Cardiac fibroblast (primary cell): Measurements from ENCODE around the gene SRPK1.

Experiments
- DNase-seq, 2 donors: peaks; one replicate each; pipeline versions ENCODE4 v3.0.0 to v3.0.0-alpha.2; 2010; ENCODE audit warnings: low read depth in 2 of 2
- H3K4me3 ChIP-seq, 2 donors: replicated peaks in 1 of 2; 1 replicate in 1 of 2; 2 replicates in 1 of 2; pipeline ENCODE4 v1.5.1; 2011; ENCODE audit warnings: low read depth in 2 of 2, low read length in 2 of 2, mild to moderate bottlenecking in 2 of 2, moderate library complexity in 1 of 2
- TF ChIP-seq, protein P1 (sequence below): IDR thresholded peaks from one replicate; pipeline ENCODE4 v1.5.1; 2011; ENCODE audit warnings: low read depth, mild to moderate bottlenecking, low read length, inconsistent platforms

Gene SRPK1

DNA sequence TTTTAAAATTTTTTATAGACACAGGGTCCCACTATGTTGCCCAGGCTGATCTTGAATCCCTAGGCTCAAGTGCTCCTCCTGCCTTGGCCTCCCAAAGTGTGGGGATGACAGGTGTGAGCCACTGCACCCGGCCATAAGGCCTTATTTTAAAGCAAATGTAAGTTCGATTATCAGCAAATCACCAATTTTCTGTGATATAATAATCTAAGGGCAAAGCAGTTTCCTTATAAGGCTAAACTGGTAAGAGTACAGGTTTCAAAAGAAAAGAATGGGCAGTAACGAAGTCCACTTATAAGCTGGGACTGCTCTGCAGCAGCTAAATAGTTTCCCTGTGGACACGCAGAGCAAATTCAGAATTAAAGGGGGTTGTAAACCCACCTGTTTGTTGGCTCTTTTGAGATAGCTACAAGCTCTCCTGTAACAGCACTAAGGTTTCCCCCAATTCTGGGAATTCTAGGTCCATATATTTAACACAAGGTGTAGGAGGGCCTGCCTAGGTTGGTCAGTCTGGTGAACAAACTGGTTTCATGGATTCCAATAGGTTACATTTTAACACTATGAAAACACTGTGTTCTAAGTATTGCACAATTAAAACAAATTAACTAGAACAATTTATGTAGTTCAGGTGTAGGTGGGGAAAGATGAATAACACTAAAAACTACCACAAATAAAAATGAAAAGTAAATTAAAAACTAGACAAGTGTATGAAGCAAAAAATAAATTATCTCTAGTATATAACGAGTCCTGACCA, 89.5 kb downstream of the SRPK1 start:
- TF ChIP-seq, protein P1, sequence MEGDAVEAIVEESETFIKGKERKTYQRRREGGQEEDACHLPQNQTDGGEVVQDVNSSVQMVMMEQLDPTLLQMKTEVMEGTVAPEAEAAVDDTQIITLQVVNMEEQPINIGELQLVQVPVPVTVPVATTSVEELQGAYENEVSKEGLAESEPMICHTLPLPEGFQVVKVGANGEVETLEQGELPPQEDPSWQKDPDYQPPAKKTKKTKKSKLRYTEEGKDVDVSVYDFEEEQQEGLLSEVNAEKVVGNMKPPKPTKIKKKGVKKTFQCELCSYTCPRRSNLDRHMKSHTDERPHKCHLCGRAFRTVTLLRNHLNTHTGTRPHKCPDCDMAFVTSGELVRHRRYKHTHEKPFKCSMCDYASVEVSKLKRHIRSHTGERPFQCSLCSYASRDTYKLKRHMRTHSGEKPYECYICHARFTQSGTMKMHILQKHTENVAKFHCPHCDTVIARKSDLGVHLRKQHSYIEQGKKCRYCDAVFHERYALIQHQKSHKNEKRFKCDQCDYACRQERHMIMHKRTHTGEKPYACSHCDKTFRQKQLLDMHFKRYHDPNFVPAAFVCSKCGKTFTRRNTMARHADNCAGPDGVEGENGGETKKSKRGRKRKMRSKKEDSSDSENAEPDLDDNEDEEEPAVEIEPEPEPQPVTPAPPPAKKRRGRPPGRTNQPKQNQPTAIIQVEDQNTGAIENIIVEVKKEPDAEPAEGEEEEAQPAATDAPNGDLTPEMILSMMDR = no peak
- DNase-seq = no peak
- no peak overlapping the region for H3K4me3 ChIP-seq

DNA sequence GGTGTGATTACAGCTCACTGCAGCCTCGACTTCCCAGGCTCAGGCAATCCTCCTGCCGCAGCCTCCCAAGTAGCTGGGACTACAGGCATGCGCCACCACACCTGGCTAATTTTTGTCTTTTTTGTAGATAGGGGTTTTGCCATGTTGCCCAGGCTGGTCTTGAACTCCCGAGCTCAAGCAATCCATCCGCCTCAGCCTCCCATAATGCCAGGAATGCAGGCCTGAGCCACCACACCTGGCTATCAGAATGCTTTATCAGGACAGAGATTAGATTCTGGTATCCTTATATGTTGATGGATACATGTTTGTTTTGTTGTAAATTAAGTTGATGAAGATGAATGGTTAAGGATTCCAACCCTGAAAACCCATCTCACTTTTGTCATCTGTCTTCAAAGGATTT, 91.6 kb downstream of the SRPK1 start:
- H3K4me3 ChIP-seq = no peak overlapping the region
- no peak for DNase-seq
- TF ChIP-seq, protein P1 = no peak

DNA sequence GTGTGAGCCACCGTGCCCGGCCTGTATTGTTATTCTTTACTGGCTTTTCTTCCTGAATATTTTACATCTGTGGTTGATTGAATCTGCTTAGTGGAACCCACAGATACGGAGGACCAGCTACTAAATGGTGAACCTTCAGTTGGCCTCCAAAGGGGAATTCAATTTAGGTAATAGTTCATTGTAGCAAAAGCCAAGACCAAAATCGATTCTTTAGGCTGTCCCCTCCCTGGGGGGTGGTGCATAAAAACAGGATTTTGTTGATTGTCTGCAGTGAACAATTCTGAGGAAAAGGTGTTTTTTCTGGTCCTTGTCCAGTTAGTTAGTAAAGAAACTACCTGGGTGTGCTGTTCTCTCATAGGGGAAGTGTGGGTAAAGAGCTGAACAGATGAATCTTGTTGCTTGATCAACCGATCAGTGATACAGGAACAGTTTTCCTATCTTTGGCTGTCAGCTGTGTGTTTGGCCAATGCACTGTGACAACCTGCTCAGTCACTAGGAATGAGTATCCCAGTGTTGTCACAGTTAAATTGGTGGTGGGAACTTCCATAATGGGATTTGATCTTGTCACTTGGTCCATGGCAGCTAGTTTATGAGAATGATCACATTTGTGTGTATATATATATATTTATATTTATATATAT, 96.2 kb downstream of the SRPK1 start:
- TF ChIP-seq, protein P1 = no peak
- H3K4me3 ChIP-seq = no peak overlapping the region
- no peak for DNase-seq

DNA sequence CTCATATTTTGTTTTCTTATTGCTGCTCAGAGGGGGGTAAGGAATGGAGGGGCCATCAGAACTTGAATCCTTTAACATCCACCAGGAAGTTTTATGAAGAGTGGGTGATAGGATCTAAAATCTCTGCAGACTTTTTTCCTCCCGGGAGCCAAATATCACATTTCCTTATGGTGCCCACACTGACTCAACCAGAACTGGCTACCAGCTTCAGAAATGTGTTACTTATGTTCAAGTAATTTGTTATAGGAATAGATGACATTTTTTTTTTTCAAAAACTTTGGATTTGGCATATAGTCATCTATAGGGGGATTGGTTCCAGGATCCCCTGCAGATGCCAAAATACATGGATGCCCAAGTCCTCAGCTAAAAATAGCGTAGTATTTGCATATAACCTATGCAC, 97.3 kb downstream of the SRPK1 start:
- H3K4me3 ChIP-seq = no peak overlapping the region
- no peak for DNase-seq

DNA sequence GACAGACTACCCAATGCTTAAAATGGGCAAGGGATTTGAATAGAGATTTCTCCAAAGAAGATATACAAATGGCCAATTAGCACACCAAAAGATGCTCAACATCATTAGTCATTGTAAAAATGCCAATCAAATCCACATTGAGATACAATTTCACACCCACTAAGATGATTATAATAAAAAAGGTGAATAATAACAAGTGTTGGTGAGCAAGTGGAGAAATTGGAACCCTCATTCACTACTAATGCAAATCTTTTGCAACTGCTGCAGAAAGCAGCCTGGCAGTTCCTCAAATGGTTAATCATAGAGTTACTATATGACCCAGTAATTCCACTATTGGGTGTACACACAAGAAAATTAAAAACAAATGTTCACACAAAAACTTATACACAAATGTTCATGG, 103.4 kb downstream of the SRPK1 start:
- no peak overlapping the region for H3K4me3 ChIP-seq
- no peak for DNase-seq
- TF ChIP-seq, protein P1 = no peak

More for the DNA sequence above, 97.3 kb downstream of the SRPK1 start:
- TF ChIP-seq, protein P1 = no peak

DNA sequence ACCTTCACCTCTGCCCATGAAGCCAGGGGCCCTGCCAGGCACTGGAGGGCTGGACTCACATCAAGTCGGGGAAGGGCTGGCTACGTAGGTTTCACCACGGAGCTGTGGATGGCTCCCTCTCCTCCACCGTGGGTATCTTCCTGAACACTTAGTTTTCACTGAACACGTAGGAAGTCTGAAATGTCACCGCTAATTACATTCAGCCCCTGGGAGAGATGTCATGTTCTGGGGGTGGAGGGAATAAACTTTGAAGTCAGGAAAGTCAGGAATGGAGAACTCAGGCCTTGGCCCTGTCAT, 109.3 kb downstream of the SRPK1 start:
- H3K4me3 ChIP-seq = no peak overlapping the region
- no peak for DNase-seq
- TF ChIP-seq, protein P1 = no peak
